HCT116 (cell line): ENCODE results near the gene PDE4C. TPM values are rescaled to one million over a fixed set of nuclear protein-coding genes. Genes with fewer than 3 reads are reported as not detected.

ENCODE experiments used
- ATAC-seq: fragments of 200-7000 bp; cut with Tn5 transposase; 2 replicates; pipeline ENCODE4 v1.9.1; 2020; ENCODE audit warnings: mild to moderate bottlenecking, moderate library complexity
- BruUV-seq: library from RNA; stranded (reverse); fragments of 400-500 nt; replicated peaks from 2 replicates; lab custom pipeline; 2021; lab: Mats Ljungman, UMichigan
- CTCF ChIA-PET: fragments of 300-600 bp; sonication (Branson Sonifier 250); formaldehyde crosslinking; loops from one replicate; lab custom pipeline; 2021; ENCODE audit warnings: antibody characterized with exemption; lab: Charles Lee
- POLR2A ChIA-PET: fragments of 300-600, 350-600 bp; sonication (Branson Sonifier 250); formaldehyde crosslinking; loops from one replicate; lab custom pipeline; 2021; ENCODE audit warnings: antibody characterized with exemption; lab: Charles Lee
- RAD21 ChIA-PET, 2 experiments: fragments of 300-600 bp; sonication (Branson Sonifier 250); formaldehyde crosslinking; loops; one replicate each; lab custom pipeline; 2023; ENCODE audit warnings: low total read pairs in 2 of 2; ENCODE audit not compliant: uncharacterized antibody in 2 of 2, unreplicated experiment in 2 of 2, low non-redundant PET in 1 of 2; lab: Charles Lee
- DNase-seq: peaks from one replicate; pipeline ENCODE4 v3.0.0-alpha.2; 2010; ENCODE audit warnings: low read depth, low spot score
- H2AFZ ChIP-seq: fragments of 200-600 bp; shearing (Covaris generic), sonication (generic); 2 replicates; pipeline ENCODE4 v1.6.1; 2017; ENCODE audit warnings: low read depth, mixed run types, mixed read lengths, antibody characterized with exemption, low read length; ENCODE audit not compliant: poor library complexity, severe bottlenecking
- H3K27ac ChIP-seq: 2 replicates; pipeline ENCODE4 v1.5.1; 2012; ENCODE audit warnings: low read depth, low read length
- H3K27me3 ChIP-seq: fragments of 200-600 bp; sonication (generic); 2 replicates; pipeline ENCODE4 v1.6.1; 2016; ENCODE audit warnings: mixed run types, low read length, mixed read lengths; ENCODE audit not compliant: insufficient read depth
- H3K36me3 ChIP-seq, 2 experiments: fragments of 200-500 bp in 1 of 2; fragments of 200-600 bp in 1 of 2; sonication (Bioruptor generic) in 1 of 2; sonication (generic) in 1 of 2; 2 replicates each; pipeline versions ENCODE4 v1.5.1 to v1.6.1; 2014 to 2016; ENCODE audit warnings: low read length in 2 of 2, inconsistent platforms in 1 of 2, mixed read lengths in 1 of 2, mixed run types in 1 of 2; ENCODE audit not compliant: insufficient read depth in 2 of 2, control insufficient read depth in 1 of 2
- H3K4me1 ChIP-seq, 2 experiments: fragments of 200-600 bp in 1 of 2; sonication (generic) in 1 of 2; 2 replicates each; pipeline versions ENCODE4 v1.5.1 to v1.6.1; 2012 to 2017; ENCODE audit warnings: low read length in 2 of 2, inconsistent platforms in 1 of 2, mild to moderate bottlenecking in 1 of 2, mixed read lengths in 1 of 2, mixed run types in 1 of 2, moderate library complexity in 1 of 2; ENCODE audit not compliant: insufficient read depth in 2 of 2, control insufficient read depth in 1 of 2
- H3K4me2 ChIP-seq: fragments of 200-600 bp; sonication (generic); 2 replicates; pipeline ENCODE4 v1.6.1; 2017; ENCODE audit warnings: mixed run types, low read length, mixed read lengths
- H3K4me3 ChIP-seq, 2 experiments: fragments of 200-600 bp in 1 of 2; sonication (generic) in 1 of 2; replicated peaks in 1 of 2; 2 replicates each; pipeline ENCODE4 v1.5.1; 2011 to 2016; ENCODE audit warnings: low read length in 2 of 2, control low read depth in 1 of 2, low read depth in 1 of 2, mild to moderate bottlenecking in 1 of 2, mixed read lengths in 1 of 2, mixed run types in 1 of 2
- H3K79me2 ChIP-seq: fragments of 200-600 bp; sonication (generic); 2 replicates; pipeline ENCODE4 v1.6.1; 2017; ENCODE audit warnings: mild to moderate bottlenecking, mixed run types, low read length, moderate library complexity, mixed read lengths; ENCODE audit not compliant: insufficient read depth
- H3K9ac ChIP-seq: fragments of 200-600 bp; sonication (generic); 2 replicates; pipeline ENCODE4 v1.6.1; 2016; ENCODE audit warnings: low read length, mixed read lengths
- H3K9me2 ChIP-seq: fragments of 200-600 bp; sonication (generic), shearing (Covaris generic); 2 replicates; pipeline ENCODE4 v1.6.1; 2017; ENCODE audit warnings: mixed run types, mild to moderate bottlenecking, moderate library complexity; ENCODE audit not compliant: insufficient read depth
- H3K9me3 ChIP-seq, 2 experiments: fragments of 200-500 bp in 1 of 2; fragments of 200-600 bp in 1 of 2; sonication (Bioruptor generic) in 1 of 2; sonication (generic) in 1 of 2; 2 replicates each; pipeline ENCODE4 v1.6.1; 2014 to 2017; ENCODE audit warnings: low read length in 2 of 2, mixed read lengths in 2 of 2, inconsistent platforms in 1 of 2, low read depth in 1 of 2, mild to moderate bottlenecking in 1 of 2, mixed run types in 1 of 2, moderate library complexity in 1 of 2; ENCODE audit not compliant: control insufficient read depth in 1 of 2, insufficient read depth in 1 of 2
- H4K20me1 ChIP-seq: fragments of 200-600 bp; sonication (generic), shearing (Covaris generic); 2 replicates; pipeline ENCODE4 v1.6.1; 2017; ENCODE audit warnings: mixed run types, mild to moderate bottlenecking, moderate library complexity; ENCODE audit not compliant: insufficient read depth
- CBX3 ChIP-seq: IDR thresholded peaks from 2 replicates; pipeline ENCODE4 v1.6.1; 2012; ENCODE audit warnings: low read depth
- CEBPB ChIP-seq: IDR thresholded peaks from 2 replicates; pipeline ENCODE4 v1.6.1; 2012; ENCODE audit warnings: low read depth
- EGR1 ChIP-seq: IDR thresholded peaks from 2 replicates; pipeline ENCODE4 v1.6.1; 2012; ENCODE audit warnings: low read depth
- FOSL1 ChIP-seq: IDR thresholded peaks from 2 replicates; pipeline ENCODE4 v1.6.1; 2012; ENCODE audit warnings: low read depth
- JUND ChIP-seq: IDR thresholded peaks from 2 replicates; pipeline ENCODE4 v1.6.1; 2012
- MAX ChIP-seq: IDR thresholded peaks from 2 replicates; pipeline ENCODE4 v1.6.1; 2012
- POLR2A ChIP-seq: IDR thresholded peaks from 2 replicates; pipeline ENCODE4 v1.7.0; 2011; ENCODE audit warnings: borderline replicate concordance; ENCODE audit not compliant: insufficient read depth, insufficient read length; ENCODE audit errors: extremely low read depth
- POLR2AphosphoS5 ChIP-seq: IDR thresholded peaks from 2 replicates; pipeline ENCODE4 v1.6.1; 2011; ENCODE audit warnings: mild to moderate bottlenecking, low read depth, low read length, moderate library complexity
- RAD21 ChIP-seq: IDR thresholded peaks from 2 replicates; pipeline ENCODE4 v1.6.1; 2012; ENCODE audit warnings: low read depth, mild to moderate bottlenecking
- SIN3A ChIP-seq: IDR thresholded peaks from 2 replicates; pipeline ENCODE4 v1.6.1; 2012; ENCODE audit warnings: low read depth
- TCF7L2 ChIP-seq: IDR thresholded peaks from 2 replicates; pipeline ENCODE4 v1.7.0; 2011; ENCODE audit warnings: borderline replicate concordance, inconsistent platforms; ENCODE audit not compliant: insufficient read depth, insufficient read length; ENCODE audit errors: extremely low read depth
- YY1 ChIP-seq: IDR thresholded peaks from 2 replicates; pipeline ENCODE4 v1.6.1; 2011; ENCODE audit warnings: low read length, low read depth, moderate library complexity, mild to moderate bottlenecking; ENCODE audit not compliant: insufficient replicate concordance; ENCODE audit errors: extremely low read depth
- ZFX ChIP-seq: fragments of 450-650 bp; IDR thresholded peaks from 2 replicates; pipeline ENCODE4 v1.6.1; 2017
- ZNF274 ChIP-seq: fragments of 200-500 bp; sonication (Bioruptor generic); IDR thresholded peaks from 2 replicates; pipeline ENCODE4 v1.6.1; 2014; ENCODE audit warnings: mild to moderate bottlenecking, low read depth, low read length, inconsistent platforms
- intact Hi-C: fragments of 100-400 bp; cut with micrococcal nuclease; formaldehyde crosslinking; loops from 2 replicates; pipeline ENCODE4 v1.10.0; 2022
- total RNA-seq: library from RNA; stranded (reverse); gene quantifications from one replicate; pipeline ENCODE4 v1.2.1, GENCODE V29; 2021; ENCODE audit not compliant: unreplicated experiment
- TF ChIP-seq, protein P1 (sequence below): IDR thresholded peaks from 2 replicates; pipeline ENCODE4 v1.6.1; 2012
- TF ChIP-seq, protein P2 (sequence below), 3 experiments: fragments of 200-600 bp in 1 of 3; sonication (generic) in 1 of 3; IDR thresholded peaks in 2 of 3; conservative IDR thresholded peaks in 1 of 3; 2 replicates each; pipeline ENCODE4 v1.5.1; 2012 to 2017; ENCODE audit warnings: low read depth in 2 of 3, low read length in 2 of 3, antibody characterized with exemption in 1 of 3, borderline replicate concordance in 1 of 3, control low read depth in 1 of 3, mild to moderate bottlenecking in 1 of 3, mixed read lengths in 1 of 3, mixed run types in 1 of 3, moderate library complexity in 1 of 3; ENCODE audit not compliant: insufficient read depth in 1 of 3

PDE4C gene
- total RNA-seq, 1 experiment from 2014 or later = 1.5 TPM

GRCh38 chr19:18271433-18271841 is 45.2 kb upstream of the PDE4C start:
- peaks cover 37 to 44% of the 10 kb centered on the region in 2 experiments for H3K4me1 ChIP-seq
- no peaks in the 10 kb centered on the region for H4K20me1 ChIP-seq
- DNase-seq (no peak), ATAC-seq (no peak)
- no peaks in the 10 kb centered on the region for H3K27me3 ChIP-seq
- intact Hi-C loops = no loop called here
- no peak overlapping the region for H3K4me3 ChIP-seq
- no peak overlapping the region for H2AFZ ChIP-seq
- POLR2A ChIA-PET = no interaction called here
- H3K36me3 ChIP-seq = no peaks in the 10 kb centered on the region
- CTCF ChIA-PET = no interaction called here
- H3K9me2 ChIP-seq = no peaks in the 10 kb centered on the region
- TF ChIP-seq SIN3A (no peak), EGR1 (no peak), RAD21 (no peak), JUND (no peak), ZNF274 (no peak), MAX (no peak), TCF7L2 (no peak), CBX3 (no peak), FOSL1 (no peak), YY1 (no peak), POLR2AphosphoS5 (no peak), CEBPB (no peak), ZFX (no peak), POLR2A (no peak)
- TF ChIP-seq, protein P1, sequence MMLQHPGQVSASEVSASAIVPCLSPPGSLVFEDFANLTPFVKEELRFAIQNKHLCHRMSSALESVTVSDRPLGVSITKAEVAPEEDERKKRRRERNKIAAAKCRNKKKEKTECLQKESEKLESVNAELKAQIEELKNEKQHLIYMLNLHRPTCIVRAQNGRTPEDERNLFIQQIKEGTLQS = no peak
- TF ChIP-seq, protein P2, sequence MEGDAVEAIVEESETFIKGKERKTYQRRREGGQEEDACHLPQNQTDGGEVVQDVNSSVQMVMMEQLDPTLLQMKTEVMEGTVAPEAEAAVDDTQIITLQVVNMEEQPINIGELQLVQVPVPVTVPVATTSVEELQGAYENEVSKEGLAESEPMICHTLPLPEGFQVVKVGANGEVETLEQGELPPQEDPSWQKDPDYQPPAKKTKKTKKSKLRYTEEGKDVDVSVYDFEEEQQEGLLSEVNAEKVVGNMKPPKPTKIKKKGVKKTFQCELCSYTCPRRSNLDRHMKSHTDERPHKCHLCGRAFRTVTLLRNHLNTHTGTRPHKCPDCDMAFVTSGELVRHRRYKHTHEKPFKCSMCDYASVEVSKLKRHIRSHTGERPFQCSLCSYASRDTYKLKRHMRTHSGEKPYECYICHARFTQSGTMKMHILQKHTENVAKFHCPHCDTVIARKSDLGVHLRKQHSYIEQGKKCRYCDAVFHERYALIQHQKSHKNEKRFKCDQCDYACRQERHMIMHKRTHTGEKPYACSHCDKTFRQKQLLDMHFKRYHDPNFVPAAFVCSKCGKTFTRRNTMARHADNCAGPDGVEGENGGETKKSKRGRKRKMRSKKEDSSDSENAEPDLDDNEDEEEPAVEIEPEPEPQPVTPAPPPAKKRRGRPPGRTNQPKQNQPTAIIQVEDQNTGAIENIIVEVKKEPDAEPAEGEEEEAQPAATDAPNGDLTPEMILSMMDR (IDR thresholded peaks at IDR 0.05 in 2 of 3, conservative IDR thresholded peaks at IDR 0.05 in 1 of 3; ENCODE audit: borderline replicate concordance in 1 of 3, insufficient read depth in 1 of 3, low read depth in 2 of 3, low read length in 2 of 3) = no peak
- H3K27ac ChIP-seq = no peak overlapping the region
- RAD21 ChIA-PET = no interaction called here
- H3K9ac ChIP-seq = no peak overlapping the region
- BruUV-seq = no TSS peak
- H3K4me2 ChIP-seq = no peak overlapping the region
- no peaks in the 10 kb centered on the region for H3K9me3 ChIP-seq
- H3K79me2 ChIP-seq = 0 out of 2 replicates have a peak, but pooled peaks cover 3% of the 10 kb centered on the region
